Measurements from ENCODE around the gene CDKN2B-AS1.

Gene CDKN2B-AS1

GRCh38 chr9:21965401-21965951 is 29.1 kb upstream of the CDKN2B-AS1 start:
- no peak overlapping the region for H3K4me3 ChIP-seq (ENCODE audit: low read depth, low read length)
- H3K36me3 ChIP-seq (ENCODE audit: control insufficient read depth in 2 of 2, insufficient read depth in 1 of 2, low read length in 2 of 2): peaks cover 17 to 50% of the 10 kb centered on the region in 2 experiments
- no peaks in the 10 kb centered on the region for H3K4me1 ChIP-seq (ENCODE audit: control insufficient read depth, insufficient read depth, low read length)
- H3K9me3 ChIP-seq (ENCODE audit: control insufficient read depth, insufficient read depth, low read depth, low read length): no peaks in the 10 kb centered on the region; the same call in 1 of the 2 replicates
- POLR2A ChIA-PET: no interaction called here
- TF ChIP-seq ZSCAN30 (tag by site-specific recombination; IDR thresholded peaks at IDR 0.05): no peak
- CTCF ChIA-PET: no interaction called here
- no peak overlapping the region for H3K27ac ChIP-seq (ENCODE audit: extremely low read depth, low read depth, low read length)

GRCh38 chr9:21966140-21966851 is 28.3 kb upstream of the CDKN2B-AS1 start:
- H3K4me1 ChIP-seq (ENCODE audit: control insufficient read depth, insufficient read depth, low read length): no peaks in the 10 kb centered on the region
- no peaks in the 10 kb centered on the region; the same call in 1 of the 2 replicates for H3K9me3 ChIP-seq (ENCODE audit: control insufficient read depth, insufficient read depth, low read depth, low read length)
- H3K36me3 ChIP-seq (ENCODE audit: control insufficient read depth in 2 of 2, insufficient read depth in 1 of 2, low read length in 2 of 2): peaks cover 19 to 58% of the 10 kb centered on the region in 2 experiments
- H3K4me3 ChIP-seq (ENCODE audit: low read depth, low read length): no peak overlapping the region
- TF ChIP-seq ZNF707 (tag by site-specific recombination; IDR thresholded peaks at IDR 0.05) (no peak), ZSCAN30 (tag by site-specific recombination; IDR thresholded peaks at IDR 0.05) (no peak), OSR2 (tag by site-specific recombination; IDR thresholded peaks at IDR 0.05) (no peak), ZXDB (tag by site-specific recombination; IDR thresholded peaks at IDR 0.05) (no peak), ZNF23 (tag by site-specific recombination; IDR thresholded peaks at IDR 0.05; ENCODE audit: borderline replicate concordance) (no peak), ZFHX2 (tag by site-specific recombination; conservative IDR thresholded peaks at IDR 0.05) (no peak), KLF7 (tag by site-specific recombination; IDR thresholded peaks at IDR 0.05; ENCODE audit: borderline replicate concordance) (no peak)
- CTCF ChIA-PET: no interaction called here
- no peak overlapping the region for H3K27ac ChIP-seq (ENCODE audit: extremely low read depth, low read depth, low read length)
- POLR2A ChIA-PET: no interaction called here

DNA sequence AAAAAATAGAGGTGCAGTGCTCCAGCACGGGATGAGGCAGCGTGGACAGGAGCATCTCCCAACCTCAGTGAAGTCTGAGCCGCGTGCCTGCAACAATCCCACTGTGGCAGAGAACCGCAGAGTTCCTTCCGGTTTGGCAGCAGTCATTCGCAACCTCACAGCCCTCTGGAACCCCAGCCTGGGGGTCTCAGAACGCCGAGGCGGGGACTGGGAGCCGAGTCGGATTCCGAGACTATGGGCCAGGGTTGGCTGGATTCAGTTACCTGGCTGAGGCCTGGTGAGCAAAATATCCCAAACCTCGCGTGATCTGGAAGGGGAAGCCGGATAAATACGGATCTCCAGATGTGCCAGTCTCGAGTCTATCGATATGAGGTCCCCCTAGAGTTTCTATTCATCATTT is 27.4 kb upstream of the CDKN2B-AS1 start:
- H3K36me3 ChIP-seq (ENCODE audit: control insufficient read depth in 2 of 2, insufficient read depth in 1 of 2, low read length in 2 of 2): peaks cover 19 to 59% of the 10 kb centered on the region in 2 experiments
- no peak overlapping the region for H3K27ac ChIP-seq (ENCODE audit: extremely low read depth, low read depth, low read length)
- no peaks in the 10 kb centered on the region; the same call in 1 of the 2 replicates for H3K9me3 ChIP-seq (ENCODE audit: control insufficient read depth, insufficient read depth, low read depth, low read length)
- peaks cover under 1% of the 10 kb centered on the region; the same call in 1 of the 2 replicates for H3K4me1 ChIP-seq (ENCODE audit: control insufficient read depth, insufficient read depth, low read length)
- H3K4me3 ChIP-seq (ENCODE audit: low read depth, low read length): no peak overlapping the region
- ChIA-PET POLR2A (no interaction called here), CTCF (interaction anchor here (0.7 kb wide), 1 partner anchor 25 kb away, joined by 3 read pairs; no protein-coding TSS in a partner anchor)
- TF ChIP-seq ZNF184 (tag by site-specific recombination; IDR thresholded peaks at IDR 0.05): no peak
- TF ChIP-seq ATF2 (tag by site-specific recombination; IDR thresholded peaks at IDR 0.05; ENCODE audit: low read depth): no peak
- TF ChIP-seq ZNF157 (tag by site-specific recombination; IDR thresholded peaks at IDR 0.05): no peak
- no peak for TF ChIP-seq KLF9 (tag by site-specific recombination; IDR thresholded peaks at IDR 0.05; ENCODE audit: low read depth)
- no peak for TF ChIP-seq KLF10 (tag by site-specific recombination; IDR thresholded peaks at IDR 0.05)
- no peak for TF ChIP-seq PRDM2 (tag by site-specific recombination; IDR thresholded peaks at IDR 0.05; ENCODE audit: borderline replicate concordance)
- TF ChIP-seq ZNF146 (tag by site-specific recombination; IDR thresholded peaks at IDR 0.05): no peak
- no peak for TF ChIP-seq ZNF239 (tag by site-specific recombination; IDR thresholded peaks at IDR 0.05)
- TF ChIP-seq TRIM28 (IDR thresholded peaks at IDR 0.05; ENCODE audit: borderline replicate concordance, low read length): no peak
- no peak for TF ChIP-seq GLIS1 (tag by site-specific recombination; IDR thresholded peaks at IDR 0.05)
- no peak for TF ChIP-seq ZNF549 (tag by site-specific recombination; IDR thresholded peaks at IDR 0.05)
- no peak for TF ChIP-seq KLF8 (tag by site-specific recombination; IDR thresholded peaks at IDR 0.05)
- TF ChIP-seq, protein P1, sequence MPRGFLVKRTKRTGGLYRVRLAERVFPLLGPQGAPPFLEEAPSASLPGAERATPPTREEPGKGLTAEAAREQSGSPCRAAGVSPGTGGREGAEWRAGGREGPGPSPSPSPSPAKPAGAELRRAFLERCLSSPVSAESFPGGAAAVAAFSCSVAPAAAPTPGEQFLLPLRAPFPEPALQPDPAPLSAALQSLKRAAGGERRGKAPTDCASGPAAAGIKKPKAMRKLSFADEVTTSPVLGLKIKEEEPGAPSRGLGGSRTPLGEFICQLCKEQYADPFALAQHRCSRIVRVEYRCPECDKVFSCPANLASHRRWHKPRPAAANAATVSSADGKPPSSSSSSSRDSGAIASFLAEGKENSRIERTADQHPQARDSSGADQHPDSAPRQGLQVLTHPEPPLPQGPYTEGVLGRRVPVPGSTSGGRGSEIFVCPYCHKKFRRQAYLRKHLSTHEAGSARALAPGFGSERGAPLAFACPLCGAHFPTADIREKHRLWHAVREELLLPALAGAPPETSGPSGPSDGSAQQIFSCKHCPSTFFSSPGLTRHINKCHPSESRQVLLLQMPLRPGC (tag by site-specific recombination; IDR thresholded peaks at IDR 0.05): no peak
- no peak for TF ChIP-seq GLIS2 (tag by site-specific recombination; IDR thresholded peaks at IDR 0.05)
- TF ChIP-seq GLI4 (tag by site-specific recombination; IDR thresholded peaks at IDR 0.05): no peak
- no peak for TF ChIP-seq ZNF266 (tag by site-specific recombination; IDR thresholded peaks at IDR 0.05; ENCODE audit: low read depth)
